ENCODE data around the gene LOC101059915.
"Not testable (repeated sequence)": the region's sequence is repeated elsewhere in the genome, so short reads cannot be mapped to it uniquely, and the experiment has no call there.

Gene LOC101059915

GRCh38 chrX:71657267-71657666 lies 10.1 kb upstream of the LOC101059915 start:
- 98% methylated on average over 4 of the region's 4 CpGs for WGBS
- no peak overlapping the region for H3K27ac ChIP-seq (ENCODE audit: low read depth in 1 of 2, low read length in 1 of 2)
- peaks cover 0 to 3% of the 10 kb centered on the region in 2 donors for H3K4me1 ChIP-seq (ENCODE audit: control insufficient read depth in 2 of 2, insufficient read depth in 2 of 2, low read length in 2 of 2)
- no peaks in the 10 kb centered on the region for H3K27me3 ChIP-seq (ENCODE audit: control insufficient read depth in 2 of 2, insufficient read depth in 1 of 2, low read length in 1 of 2)
- no peak overlapping the region for H3K4me3 ChIP-seq (ENCODE audit: low read length in 2 of 2)
- DNase-seq (ENCODE audit: low read depth in 6 of 9, low spot score in 9 of 9): no peak
- no peaks in the 10 kb centered on the region for H3K36me3 ChIP-seq (ENCODE audit: control insufficient read depth in 2 of 2, insufficient read depth in 2 of 2, low read length in 1 of 2)
- H3K9me3 ChIP-seq (ENCODE audit: control insufficient read depth in 2 of 2, insufficient read depth in 1 of 2, low read length in 1 of 2): no peaks in the 10 kb centered on the region

GRCh38 chrX:71659342-71659741 lies 8.0 kb upstream of the LOC101059915 start:
- no peak for DNase-seq (ENCODE audit: low read depth in 6 of 9, low spot score in 9 of 9)
- no peaks in the 10 kb centered on the region for H3K9me3 ChIP-seq (ENCODE audit: control insufficient read depth in 2 of 2, insufficient read depth in 1 of 2, low read length in 1 of 2)
- no peak overlapping the region for H3K4me3 ChIP-seq (ENCODE audit: low read length in 2 of 2)
- H3K36me3 ChIP-seq (ENCODE audit: control insufficient read depth in 2 of 2, insufficient read depth in 2 of 2, low read length in 1 of 2): no peaks in the 10 kb centered on the region
- H3K27me3 ChIP-seq (ENCODE audit: control insufficient read depth in 2 of 2, insufficient read depth in 1 of 2, low read length in 1 of 2): no peaks in the 10 kb centered on the region
- 89% methylated on average over 3 of the region's 3 CpGs for WGBS
- no peak overlapping the region for H3K27ac ChIP-seq (ENCODE audit: low read depth in 1 of 2, low read length in 1 of 2)
- peaks cover 0 to 12% of the 10 kb centered on the region in 2 donors for H3K4me1 ChIP-seq (ENCODE audit: control insufficient read depth in 2 of 2, insufficient read depth in 2 of 2, low read length in 2 of 2)

DNA sequence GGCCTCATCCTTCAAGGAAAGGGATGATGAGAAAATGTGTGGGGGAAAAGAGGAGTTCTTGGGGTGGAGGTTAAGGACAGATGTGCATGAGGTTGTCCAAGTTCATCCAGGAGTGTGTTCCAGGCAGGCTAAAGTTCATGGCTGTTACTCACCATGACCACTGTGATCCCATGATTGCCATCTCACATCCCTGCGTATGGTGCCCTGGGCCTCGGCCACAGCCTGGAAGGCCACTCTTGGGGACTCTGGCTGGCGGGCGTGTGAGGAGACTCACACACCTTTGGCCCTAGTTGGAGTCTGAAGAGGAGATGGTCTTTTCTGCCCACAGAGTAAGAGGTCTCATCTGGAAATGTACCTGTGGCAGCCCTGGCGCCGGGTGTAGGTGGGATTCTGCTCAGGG lies 7.4 kb upstream of the LOC101059915 start:
- WGBS: 95% methylated on average over 6 of the region's 6 CpGs
- no peak overlapping the region for H3K27ac ChIP-seq (ENCODE audit: low read depth in 1 of 2, low read length in 1 of 2)
- H3K4me1 ChIP-seq (ENCODE audit: control insufficient read depth in 2 of 2, insufficient read depth in 2 of 2, low read length in 2 of 2): peaks cover 0 to 12% of the 10 kb centered on the region in 2 donors
- H3K9me3 ChIP-seq (ENCODE audit: control insufficient read depth in 2 of 2, insufficient read depth in 1 of 2, low read length in 1 of 2): no peaks in the 10 kb centered on the region
- no peaks in the 10 kb centered on the region for H3K36me3 ChIP-seq (ENCODE audit: control insufficient read depth in 2 of 2, insufficient read depth in 2 of 2, low read length in 1 of 2)
- no peak overlapping the region for H3K4me3 ChIP-seq (ENCODE audit: low read length in 2 of 2)
- H3K27me3 ChIP-seq (ENCODE audit: control insufficient read depth in 2 of 2, insufficient read depth in 1 of 2, low read length in 1 of 2): no peaks in the 10 kb centered on the region
- no peak for DNase-seq (ENCODE audit: low read depth in 6 of 9, low spot score in 9 of 9)

- Histone ChIP-seq H3K36me3 (ENCODE audit: control insufficient read depth in 2 of 2, insufficient read depth in 2 of 2, low read length in 1 of 2) (no peaks in the 10 kb centered on the region), H3K9me3 (ENCODE audit: control insufficient read depth in 2 of 2, insufficient read depth in 1 of 2, low read length in 1 of 2) (no peaks in the 10 kb centered on the region), H3K4me3 (ENCODE audit: low read length in 2 of 2) (no peak overlapping the region), H3K27ac (ENCODE audit: low read depth in 1 of 2, low read length in 1 of 2) (no peak overlapping the region), H3K27me3 (ENCODE audit: control insufficient read depth in 2 of 2, insufficient read depth in 1 of 2, low read length in 1 of 2) (no peaks in the 10 kb centered on the region), H3K4me1 (ENCODE audit: control insufficient read depth in 2 of 2, insufficient read depth in 2 of 2, low read length in 2 of 2) (peaks cover 0 to 14% of the 10 kb centered on the region in 2 donors)
- DNase-seq (ENCODE audit: low read depth in 6 of 9, low spot score in 9 of 9): no peak
- 96% methylated on average over 22 of the region's 22 CpGs for WGBS
Observed at GRCh38 chrX:71660562-71661416, 6.6 kb upstream of the LOC101059915 start.

- Histone ChIP-seq H3K9me3 (ENCODE audit: control insufficient read depth in 2 of 2, insufficient read depth in 1 of 2, low read length in 1 of 2) (no peaks in the 10 kb centered on the region), H3K36me3 (ENCODE audit: control insufficient read depth in 2 of 2, insufficient read depth in 2 of 2, low read length in 1 of 2) (no peaks in the 10 kb centered on the region), H3K27ac (ENCODE audit: low read depth in 1 of 2, low read length in 1 of 2) (no peak overlapping the region), H3K4me1 (ENCODE audit: control insufficient read depth in 2 of 2, insufficient read depth in 2 of 2, low read length in 2 of 2) (peaks cover 0 to 14% of the 10 kb centered on the region in 2 donors), H3K4me3 (ENCODE audit: low read length in 2 of 2) (no peak overlapping the region), H3K27me3 (ENCODE audit: control insufficient read depth in 2 of 2, insufficient read depth in 1 of 2, low read length in 1 of 2) (no peaks in the 10 kb centered on the region)
- no peak for DNase-seq (ENCODE audit: low read depth in 6 of 9, low spot score in 9 of 9)
- 90% methylated on average over 12 of the region's 12 CpGs for WGBS
Observed at GRCh38 chrX:71661919-71662318, 5.4 kb upstream of the LOC101059915 start.

- DNase-seq (ENCODE audit: low read depth in 6 of 9, low spot score in 9 of 9); H3K36me3 ChIP-seq (ENCODE audit: control insufficient read depth in 2 of 2, insufficient read depth in 2 of 2, low read length in 1 of 2); H3K4me3 ChIP-seq (ENCODE audit: low read length in 2 of 2); H3K27me3 ChIP-seq (ENCODE audit: control insufficient read depth in 2 of 2, insufficient read depth in 1 of 2, low read length in 1 of 2); H3K27ac ChIP-seq (ENCODE audit: low read depth in 1 of 2, low read length in 1 of 2); H3K9me3 ChIP-seq (ENCODE audit: control insufficient read depth in 2 of 2, insufficient read depth in 1 of 2, low read length in 1 of 2): not testable (repeated sequence)
- 4% methylated on average over 11 of the region's 11 CpGs for whole genome bisulfite sequencing
- peaks cover 0 to 14% of the 10 kb centered on the region in 2 donors for H3K4me1 ChIP-seq (ENCODE audit: control insufficient read depth in 2 of 2, insufficient read depth in 2 of 2, low read length in 2 of 2)
Observed at GRCh38 chrX:71662654-71663053, 4.7 kb upstream of the LOC101059915 start.

DNA sequence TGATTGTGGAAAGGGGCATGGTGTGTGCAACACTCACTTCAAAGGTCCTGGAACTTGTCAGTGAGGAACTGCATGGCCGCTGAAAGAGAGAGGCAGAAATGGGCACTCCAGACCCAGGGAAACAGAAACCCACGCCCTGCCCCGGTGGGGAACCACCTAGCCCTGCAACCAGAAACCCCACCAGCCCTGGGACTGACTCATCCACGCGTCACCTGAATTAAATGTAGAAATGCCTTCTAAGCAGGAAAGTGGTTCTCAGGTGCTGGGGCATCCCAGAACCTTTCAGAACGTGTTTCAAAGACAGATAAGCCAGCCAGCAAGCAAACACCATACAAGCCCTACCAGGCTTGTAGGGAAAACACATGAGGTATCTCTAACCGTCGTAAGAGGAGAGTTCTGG lies 4.1 kb upstream of the LOC101059915 start:
- H3K9me3 ChIP-seq (ENCODE audit: control insufficient read depth in 2 of 2, insufficient read depth in 1 of 2, low read length in 1 of 2); H3K27ac ChIP-seq (ENCODE audit: low read depth in 1 of 2, low read length in 1 of 2); DNase-seq (ENCODE audit: low read depth in 6 of 9, low spot score in 9 of 9); H3K27me3 ChIP-seq (ENCODE audit: control insufficient read depth in 2 of 2, insufficient read depth in 1 of 2, low read length in 1 of 2); H3K4me3 ChIP-seq (ENCODE audit: low read length in 2 of 2); H3K36me3 ChIP-seq (ENCODE audit: control insufficient read depth in 2 of 2, insufficient read depth in 2 of 2, low read length in 1 of 2): not testable (repeated sequence)
- peaks cover 0 to 14% of the 10 kb centered on the region in 2 donors for H3K4me1 ChIP-seq (ENCODE audit: control insufficient read depth in 2 of 2, insufficient read depth in 2 of 2, low read length in 2 of 2)
- 60% methylated on average over 7 of the region's 8 CpGs for WGBS

DNA sequence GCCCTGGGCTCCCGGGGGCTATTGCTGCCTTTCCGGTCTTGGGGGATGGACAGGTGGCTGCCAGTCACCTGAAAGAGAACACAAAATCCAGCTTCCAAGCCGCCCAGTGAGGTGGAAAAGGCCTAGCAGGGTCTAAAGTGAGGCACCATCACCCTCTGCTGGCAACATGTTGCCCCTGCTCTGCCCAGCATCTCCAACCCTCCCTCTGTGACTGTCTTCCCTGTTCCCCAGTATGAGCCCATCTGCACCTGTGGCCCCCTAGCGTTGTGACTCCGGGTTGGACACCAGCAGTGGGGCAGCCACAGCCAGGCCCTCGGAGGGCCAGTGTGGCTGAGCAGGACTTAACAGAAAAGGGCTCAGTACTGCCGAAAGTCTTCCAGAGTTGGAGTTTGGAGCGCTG lies 3.1 kb upstream of the LOC101059915 start:
- H3K27ac ChIP-seq (ENCODE audit: low read depth in 1 of 2, low read length in 1 of 2); H3K9me3 ChIP-seq (ENCODE audit: control insufficient read depth in 2 of 2, insufficient read depth in 1 of 2, low read length in 1 of 2); H3K4me3 ChIP-seq (ENCODE audit: low read length in 2 of 2); H3K27me3 ChIP-seq (ENCODE audit: control insufficient read depth in 2 of 2, insufficient read depth in 1 of 2, low read length in 1 of 2); H3K36me3 ChIP-seq (ENCODE audit: control insufficient read depth in 2 of 2, insufficient read depth in 2 of 2, low read length in 1 of 2); DNase-seq (ENCODE audit: low read depth in 6 of 9, low spot score in 9 of 9): not testable (repeated sequence)
- H3K4me1 ChIP-seq (ENCODE audit: control insufficient read depth in 2 of 2, insufficient read depth in 2 of 2, low read length in 2 of 2): peaks cover 0 to 14% of the 10 kb centered on the region in 2 donors
- 63% methylated on average over 8 of the region's 8 CpGs for WGBS

- Histone ChIP-seq H3K27me3 (ENCODE audit: control insufficient read depth in 2 of 2, insufficient read depth in 1 of 2, low read length in 1 of 2) (no peaks in the 10 kb centered on the region), H3K27ac (ENCODE audit: low read depth in 1 of 2, low read length in 1 of 2) (no peak overlapping the region), H3K4me1 (ENCODE audit: control insufficient read depth in 2 of 2, insufficient read depth in 2 of 2, low read length in 2 of 2) (peaks cover 0 to 14% of the 10 kb centered on the region in 2 donors), H3K9me3 (ENCODE audit: control insufficient read depth in 2 of 2, insufficient read depth in 1 of 2, low read length in 1 of 2) (no peaks in the 10 kb centered on the region), H3K36me3 (ENCODE audit: control insufficient read depth in 2 of 2, insufficient read depth in 2 of 2, low read length in 1 of 2) (no peaks in the 10 kb centered on the region), H3K4me3 (ENCODE audit: low read length in 2 of 2) (no peak overlapping the region)
- 96% methylated on average over 16 of the region's 16 CpGs for WGBS
- no peak for DNase-seq (ENCODE audit: low read depth in 6 of 9, low spot score in 9 of 9)
Observed at GRCh38 chrX:71664889-71665491, 2.4 kb upstream of the LOC101059915 start.
